OCI-LY1 (cell line): ENCODE results near the gene ISG20.

Source experiments
- H2AFZ ChIP-seq: fragments of 200-600 bp; sonication (generic), shearing (Covaris generic); 2 replicates; pipeline ENCODE4 v1.6.0; 2014; ENCODE audit warnings: antibody characterized with exemption, mild to moderate bottlenecking, low read length
- H3F3A ChIP-seq: fragments of 200-600 bp; sonication (generic), shearing (Covaris generic); 2 replicates; pipeline ENCODE4 v1.6.0; 2014; ENCODE audit warnings: mild to moderate bottlenecking, antibody characterized with exemption, low read length, moderate library complexity; ENCODE audit not compliant: insufficient read depth
- H3K27ac ChIP-seq: fragments of 200-600 bp; sonication (generic); 2 replicates; pipeline ENCODE4 v1.5.1; 2014; ENCODE audit warnings: low read length, mixed run types, mild to moderate bottlenecking, low read depth; ENCODE audit not compliant: poor library complexity, severe bottlenecking
- H3K27me3 ChIP-seq: fragments of 200-600 bp; sonication (generic); 2 replicates; pipeline ENCODE4 v1.6.0; 2014; ENCODE audit warnings: antibody characterized with exemption, mild to moderate bottlenecking, low read length, moderate library complexity; ENCODE audit not compliant: insufficient read depth
- H3K36me3 ChIP-seq: fragments of 200-600 bp; sonication (generic); 2 replicates; pipeline ENCODE4 v1.6.1; 2014; ENCODE audit warnings: mild to moderate bottlenecking, antibody characterized with exemption, low read length, moderate library complexity, mixed read lengths; ENCODE audit not compliant: insufficient read depth
- H3K4me1 ChIP-seq: fragments of 200-600 bp; sonication (generic); 2 replicates; pipeline ENCODE4 v1.5.1; 2014; ENCODE audit warnings: mild to moderate bottlenecking, low read length, moderate library complexity; ENCODE audit not compliant: insufficient read depth, severe bottlenecking
- H3K4me2 ChIP-seq: fragments of 200-600 bp; sonication (generic), shearing (Covaris generic); 2 replicates; pipeline ENCODE4 v1.6.1; 2014; ENCODE audit warnings: low read length
- H3K4me3 ChIP-seq: fragments of 200-600 bp; sonication (generic); 2 replicates; pipeline ENCODE4 v1.5.1; 2014; ENCODE audit warnings: low read length, low read depth, mild to moderate bottlenecking, mixed read lengths; ENCODE audit not compliant: poor library complexity, severe bottlenecking
- H3K79me2 ChIP-seq: fragments of 200-600 bp; shearing (Covaris generic); 2 replicates; pipeline ENCODE4 v1.6.1; 2016; ENCODE audit warnings: mixed run types, low read length, mixed read lengths; ENCODE audit not compliant: insufficient read depth
- H3K9ac ChIP-seq: fragments of 200-600 bp; sonication (generic), shearing (Covaris generic); 2 replicates; pipeline ENCODE4 v1.6.1; 2014; ENCODE audit warnings: mild to moderate bottlenecking, low read length, mixed read lengths
- H3K9me2 ChIP-seq: fragments of 200-600 bp; sonication (generic), shearing (Covaris generic); 2 replicates; pipeline ENCODE4 v1.6.1; 2014; ENCODE audit warnings: low read depth, mild to moderate bottlenecking, low read length, mixed read lengths
- H3K9me3 ChIP-seq: fragments of 200-600 bp; shearing (Covaris generic); 2 replicates; pipeline ENCODE4 v1.6.1; 2014; ENCODE audit warnings: low read length, mixed read lengths
- H4K20me1 ChIP-seq: fragments of 200-600 bp; sonication (generic), shearing (Covaris generic); 2 replicates; pipeline ENCODE4 v1.6.0; 2016; ENCODE audit warnings: mild to moderate bottlenecking, low read length; ENCODE audit not compliant: insufficient read depth
- CTCF ChIP-seq: fragments of 200-600 bp; sonication (generic), shearing (Covaris generic); IDR thresholded peaks from 2 replicates; pipeline ENCODE4 v1.5.1; 2017; ENCODE audit warnings: mild to moderate bottlenecking, antibody characterized with exemption, low read length, moderate library complexity, mixed read lengths
- EZH2 ChIP-seq: fragments of 200-600 bp; sonication (generic), shearing (Covaris generic); IDR thresholded peaks from 2 replicates; pipeline ENCODE4 v1.8.0; 2017; ENCODE audit warnings: borderline replicate concordance, mixed run types, mild to moderate bottlenecking, antibody characterized with exemption, low read length, moderate library complexity, mixed read lengths

The ISG20 gene

GRCh38 chr15:88658972-88659931 lies 20.4 kb downstream of the ISG20 start:
- no peaks in the 10 kb centered on the region for H3K9me2 ChIP-seq
- no peak overlapping the region for H3K27ac ChIP-seq
- no peaks in the 10 kb centered on the region for H3K36me3 ChIP-seq
- no peak overlapping the region for H3K4me2 ChIP-seq
- H4K20me1 ChIP-seq: no peaks in the 10 kb centered on the region
- H3K27me3 ChIP-seq: no peaks in the 10 kb centered on the region
- TF ChIP-seq EZH2 (no peak), CTCF (no peak)
- no peak overlapping the region for H3K9ac ChIP-seq
- no peaks in the 10 kb centered on the region for H3K79me2 ChIP-seq
- H3K4me3 ChIP-seq: no peak overlapping the region
- no peaks in the 10 kb centered on the region for H3K9me3 ChIP-seq
- H3K4me1 ChIP-seq: peaks cover 22% of the 10 kb centered on the region
- H3F3A ChIP-seq: no peaks in the 10 kb centered on the region
- H2AFZ ChIP-seq: no peak overlapping the region

- no peaks in the 10 kb centered on the region for H3K9me3 ChIP-seq
- H3K4me1 ChIP-seq: peaks cover 15% of the 10 kb centered on the region
- H3K4me3 ChIP-seq: no peak overlapping the region
- H4K20me1 ChIP-seq: no peaks in the 10 kb centered on the region
- no peaks in the 10 kb centered on the region for H3K9me2 ChIP-seq
- no peak overlapping the region for H2AFZ ChIP-seq
- H3K9ac ChIP-seq: no peak overlapping the region
- no peak overlapping the region for H3K27ac ChIP-seq
- TF ChIP-seq CTCF (no peak), EZH2 (no peak)
- no peaks in the 10 kb centered on the region for H3K79me2 ChIP-seq
- no peak overlapping the region for H3K4me2 ChIP-seq
- no peaks in the 10 kb centered on the region for H3K36me3 ChIP-seq
- H3F3A ChIP-seq: no peaks in the 10 kb centered on the region
- H3K27me3 ChIP-seq: no peaks in the 10 kb centered on the region
These were observed 22.4 kb downstream of the ISG20 start for GRCh38 chr15:88661041-88661700.

DNA sequence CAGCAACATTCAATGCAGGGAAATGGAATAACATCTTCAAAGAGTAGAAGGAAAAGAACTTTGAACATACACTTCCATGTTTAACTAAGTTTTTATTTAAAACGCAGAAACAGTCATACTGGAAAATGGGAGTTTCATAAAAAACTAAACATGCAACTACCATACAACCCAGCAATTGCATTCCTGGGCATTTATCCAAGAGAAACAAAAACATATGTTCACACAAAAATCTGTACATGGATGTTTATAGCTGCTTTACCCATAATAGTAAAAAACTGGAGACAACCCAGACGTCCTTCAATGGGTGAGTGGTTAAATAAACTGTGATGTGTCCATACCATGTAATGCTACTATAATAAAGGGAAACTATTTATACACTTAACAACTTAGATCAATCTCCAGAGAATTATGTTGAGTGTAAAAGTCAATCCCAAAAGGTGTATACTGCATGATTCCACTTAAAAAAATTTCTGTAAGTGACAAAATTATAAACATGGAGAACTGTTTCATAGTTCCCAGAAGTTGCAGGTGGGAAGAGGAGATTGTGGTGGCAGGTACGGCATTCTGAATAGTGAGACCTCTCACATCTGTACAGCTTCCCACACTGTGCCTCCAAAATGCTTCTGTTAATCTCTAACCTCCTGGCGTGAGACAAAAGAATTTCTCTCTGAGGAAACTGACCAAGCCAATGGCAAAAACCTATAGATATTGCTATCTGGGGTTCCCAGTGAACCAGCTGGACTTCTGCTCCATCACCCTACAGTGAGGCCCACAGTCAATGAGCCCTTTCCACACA lies 23.1 kb downstream of the ISG20 start:
- no peaks in the 10 kb centered on the region for H4K20me1 ChIP-seq
- H3K4me3 ChIP-seq: no peak overlapping the region
- no peaks in the 10 kb centered on the region for H3K9me2 ChIP-seq
- TF ChIP-seq EZH2 (no peak), CTCF (no peak)
- no peaks in the 10 kb centered on the region for H3K9me3 ChIP-seq
- H3F3A ChIP-seq: no peaks in the 10 kb centered on the region
- H3K27ac ChIP-seq: no peak overlapping the region
- no peaks in the 10 kb centered on the region for H3K36me3 ChIP-seq
- no peaks in the 10 kb centered on the region for H3K79me2 ChIP-seq
- peaks cover 12% of the 10 kb centered on the region for H3K4me1 ChIP-seq
- H3K27me3 ChIP-seq: no peaks in the 10 kb centered on the region
- H3K4me2 ChIP-seq: no peak overlapping the region
- no peak overlapping the region for H3K9ac ChIP-seq
- H2AFZ ChIP-seq: no peak overlapping the region
